HEK293 (cell line): ENCODE data around the gene NFIB.
A peak's percentile ranks its signal among the peaks of the same experiment; 100 is the strongest.

Experiments
- AEBP2 ChIP-seq: fragments of 450-650 bp; formaldehyde crosslinking; IDR thresholded peaks from 2 replicates; pipeline ENCODE4 v1.5.1; 2016; ENCODE audit warnings: missing biosample characterization, missing genetic modification characterization, borderline replicate concordance
- GLIS1 ChIP-seq: fragments of 450-650 bp; formaldehyde crosslinking; IDR thresholded peaks from 2 replicates; pipeline ENCODE4 v1.5.1; 2016; ENCODE audit warnings: missing biosample characterization, missing genetic modification characterization
- KLF7 ChIP-seq: fragments of 450-650 bp; formaldehyde crosslinking; IDR thresholded peaks from 2 replicates; pipeline ENCODE4 v1.5.1; 2016; ENCODE audit warnings: missing biosample characterization, missing genetic modification characterization, borderline replicate concordance
- KLF9 ChIP-seq: fragments of 450-650 bp; formaldehyde crosslinking; IDR thresholded peaks from 2 replicates; pipeline ENCODE4 v1.5.1; 2016; ENCODE audit warnings: missing biosample characterization, missing genetic modification characterization, low read depth
- MZF1 ChIP-seq: fragments of 450-650 bp; formaldehyde crosslinking; IDR thresholded peaks from 2 replicates; pipeline ENCODE4 v1.5.1; 2017; ENCODE audit warnings: missing biosample characterization, missing genetic modification characterization, borderline replicate concordance
- PRDM2 ChIP-seq: fragments of 450-650 bp; formaldehyde crosslinking; IDR thresholded peaks from 2 replicates; pipeline ENCODE4 v1.5.1; 2016; ENCODE audit warnings: missing biosample characterization, missing genetic modification characterization, borderline replicate concordance
- PRDM6 ChIP-seq: fragments of 450-650 bp; formaldehyde crosslinking; IDR thresholded peaks from 2 replicates; pipeline ENCODE4 v1.5.1; 2017; ENCODE audit warnings: missing biosample characterization, missing genetic modification characterization
- ZBTB20 ChIP-seq: fragments of 450-650 bp; formaldehyde crosslinking; IDR thresholded peaks from 2 replicates; pipeline ENCODE4 v1.5.1; 2016; ENCODE audit warnings: missing biosample characterization, missing genetic modification characterization
- ZBTB26 ChIP-seq: fragments of 450-650 bp; formaldehyde crosslinking; optimal IDR thresholded peaks from 2 replicates; pipeline ENCODE3; 2016; ENCODE audit warnings: missing biosample characterization, mild to moderate bottlenecking, missing genetic modification characterization
- ZFP3 ChIP-seq: fragments of 450-650 bp; formaldehyde crosslinking; IDR thresholded peaks from 2 replicates; pipeline ENCODE4 v1.5.1; 2016; ENCODE audit warnings: low read depth, missing biosample characterization, missing genetic modification characterization
- ZNF18 ChIP-seq: fragments of 450-650 bp; formaldehyde crosslinking; IDR thresholded peaks from 2 replicates; pipeline ENCODE4 v1.5.1; 2016; ENCODE audit warnings: missing biosample characterization, missing genetic modification characterization
- ZNF2 ChIP-seq: fragments of 450-650 bp; formaldehyde crosslinking; IDR thresholded peaks from 2 replicates; pipeline ENCODE4 v1.5.1; 2016; ENCODE audit warnings: missing biosample characterization, missing genetic modification characterization
- ZNF350 ChIP-seq: fragments of 450-650 bp; formaldehyde crosslinking; IDR thresholded peaks from 2 replicates; pipeline ENCODE4 v1.5.0; 2017; ENCODE audit warnings: missing biosample characterization, mild to moderate bottlenecking, missing genetic modification characterization
- ZNF404 ChIP-seq: fragments of 450-650 bp; formaldehyde crosslinking; IDR thresholded peaks from 2 replicates; pipeline ENCODE4 v1.5.1; 2017; ENCODE audit warnings: missing biosample characterization, missing genetic modification characterization
- ZNF433 ChIP-seq: fragments of 450-650 bp; formaldehyde crosslinking; IDR thresholded peaks from 2 replicates; pipeline ENCODE4 v1.5.1; 2016; ENCODE audit warnings: missing biosample characterization, missing genetic modification characterization, low read depth
- ZNF555 ChIP-seq: fragments of 450-650 bp; formaldehyde crosslinking; conservative IDR thresholded peaks from 2 replicates; pipeline ENCODE4 v1.5.1; 2017; ENCODE audit warnings: missing biosample characterization, mild to moderate bottlenecking, missing genetic modification characterization, inconsistent platforms
- ZNF645 ChIP-seq: fragments of 450-650 bp; formaldehyde crosslinking; IDR thresholded peaks from 2 replicates; pipeline ENCODE4; 2016; ENCODE audit warnings: missing biosample characterization, missing genetic modification characterization
- ZNF654 ChIP-seq: fragments of 450-650 bp; formaldehyde crosslinking; IDR thresholded peaks from 2 replicates; pipeline ENCODE4 v1.5.1; 2016; ENCODE audit warnings: low read depth, missing biosample characterization, missing genetic modification characterization
- ZNF701 ChIP-seq: fragments of 450-650 bp; formaldehyde crosslinking; IDR thresholded peaks from 2 replicates; pipeline ENCODE4 v1.5.1; 2016; ENCODE audit warnings: missing biosample characterization, missing genetic modification characterization
- ZNF707 ChIP-seq: fragments of 450-650 bp; formaldehyde crosslinking; IDR thresholded peaks from 2 replicates; pipeline ENCODE4 v1.5.1; 2016; ENCODE audit warnings: missing biosample characterization, missing genetic modification characterization
- ZNF76 ChIP-seq: fragments of 450-650 bp; formaldehyde crosslinking; IDR thresholded peaks from 2 replicates; pipeline ENCODE4; 2016; ENCODE audit warnings: low read depth, missing biosample characterization, missing genetic modification characterization, borderline replicate concordance
- ZNF768 ChIP-seq: fragments of 450-650 bp; formaldehyde crosslinking; IDR thresholded peaks from 2 replicates; pipeline ENCODE4 v1.5.1; 2018; ENCODE audit warnings: missing biosample characterization, mild to moderate bottlenecking, missing genetic modification characterization
- ZNF791 ChIP-seq: fragments of 450-650 bp; formaldehyde crosslinking; IDR thresholded peaks from 2 replicates; pipeline ENCODE4 v1.5.1; 2016; ENCODE audit warnings: missing biosample characterization, missing genetic modification characterization
- ZSCAN18 ChIP-seq: fragments of 450-650 bp; formaldehyde crosslinking; IDR thresholded peaks from 2 replicates; pipeline ENCODE4 v1.5.1; 2016; ENCODE audit warnings: missing biosample characterization, missing genetic modification characterization
- ZSCAN23 ChIP-seq: fragments of 450-650 bp; formaldehyde crosslinking; IDR thresholded peaks from 2 replicates; pipeline ENCODE4 v1.5.1; 2016; ENCODE audit warnings: missing biosample characterization, missing genetic modification characterization

NFIB gene

GRCh38 chr9:14271093-14271673 lies 42.8 kb downstream of the NFIB start (continued):
- TF ChIP-seq PRDM6 (tag by site-specific recombination): peak; percentile 96
- TF ChIP-seq ZNF645 (tag by site-specific recombination): no peak
- no peak for TF ChIP-seq ZSCAN18 (tag by site-specific recombination)
- peak; percentile 74 for TF ChIP-seq GLIS1 (tag by site-specific recombination)
- TF ChIP-seq ZNF18 (tag by site-specific recombination): peak; percentile 63; the same call in 1 of the 2 replicates
- no peak for TF ChIP-seq ZNF555 (tag by site-specific recombination)
- no peak for TF ChIP-seq ZSCAN23
- no peak for TF ChIP-seq PRDM2 (tag by site-specific recombination)
- no peak for TF ChIP-seq ZFP3 (tag by site-specific recombination)
- no peak for TF ChIP-seq ZNF654 (tag by site-specific recombination)
- TF ChIP-seq ZNF701 (tag by site-specific recombination): no peak
- no peak for TF ChIP-seq ZNF404
- TF ChIP-seq ZNF768 (tag by site-specific recombination): no peak
- no peak for TF ChIP-seq ZNF2 (tag by site-specific recombination)
- TF ChIP-seq ZNF76: no peak
- TF ChIP-seq KLF7 (tag by site-specific recombination): no peak
- no peak for TF ChIP-seq ZBTB26 (tag by site-specific recombination)
- TF ChIP-seq ZNF433 (tag by site-specific recombination): no peak
- no peak; the same call in 1 of the 2 replicates for TF ChIP-seq ZBTB20 (tag by site-specific recombination)
- TF ChIP-seq MZF1 (tag by site-specific recombination): no peak
- TF ChIP-seq ZNF350 (tag by site-specific recombination): no peak
- peak; percentile 56; the same call in 1 of the 2 replicates for TF ChIP-seq KLF9 (tag by site-specific recombination)
- TF ChIP-seq AEBP2 (tag by site-specific recombination): no peak
- no peak for TF ChIP-seq ZNF791 (tag by site-specific recombination)
- no peak for TF ChIP-seq ZNF707 (tag by site-specific recombination)
